ENCODE data around the gene SEZ6L2.

Gene SEZ6L2

GRCh38 chr16:29825145-29826044 is 74.0 kb downstream of the SEZ6L2 start:
- no peak for DNase-seq (ENCODE audit: low read depth in 2 of 2)

DNA sequence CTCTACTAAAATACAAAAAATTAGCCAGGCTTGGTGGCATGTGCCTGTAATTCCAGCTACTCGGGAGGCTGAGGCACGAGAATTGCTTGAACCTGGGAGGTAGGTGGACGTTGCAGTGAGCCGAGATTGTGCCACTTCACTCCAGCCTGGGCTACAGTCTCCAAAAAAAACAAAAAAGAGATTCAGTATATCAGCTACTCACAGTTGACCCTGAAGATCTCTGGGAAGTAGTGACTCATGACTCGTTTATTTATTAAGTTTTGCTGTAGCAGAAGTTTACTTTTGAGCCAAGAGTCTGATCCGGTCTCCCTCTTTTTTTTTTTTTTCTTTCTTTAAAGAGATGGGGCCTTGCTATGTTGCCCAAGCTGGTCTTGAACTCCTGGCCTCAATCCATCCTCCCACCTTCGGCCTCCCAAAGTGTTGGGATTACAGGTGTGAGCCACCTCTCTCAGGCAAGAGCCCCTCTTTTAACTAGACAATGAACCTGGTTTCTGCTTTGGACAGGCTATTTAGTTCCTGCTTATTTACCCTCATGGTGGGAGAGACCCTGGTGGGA is 74.7 kb downstream of the SEZ6L2 start:
- no peak for DNase-seq (ENCODE audit: low read depth in 2 of 2)

GRCh38 chr16:29821643-29822115 is 77.7 kb downstream of the SEZ6L2 start:
- DNase-seq (ENCODE audit: low read depth in 2 of 2), result no peak

Measured in stimulated activated CD8-positive, alpha-beta memory T cell treated with anti-CD3 and anti-CD28 coated beads, Interleukin-15, amount 100 ng/mL, for 4 hours (primary cell).